SU-DHL-6 (cell line): ENCODE data around the gene EDARADD.
"Not testable (repeated sequence)": the region's sequence is repeated elsewhere in the genome, so short reads cannot be mapped to it uniquely, and the experiment has no call there.

Experiments used
- H2AFZ ChIP-seq: fragments of 200-600 bp; sonication (generic); 2 replicates; pipeline ENCODE4 v1.6.1; 2014; ENCODE audit warnings: low read depth, mild to moderate bottlenecking, moderate library complexity, mixed read lengths, antibody characterized with exemption, low read length; ENCODE audit not compliant: severe bottlenecking
- H3F3A ChIP-seq: fragments of 200-600 bp; shearing (Covaris generic); 2 replicates; pipeline ENCODE4 v1.6.0; 2016; ENCODE audit warnings: antibody characterized with exemption, mild to moderate bottlenecking; ENCODE audit not compliant: insufficient read depth
- H3K27ac ChIP-seq: fragments of 200-600 bp; sonication (generic); 2 replicates; pipeline ENCODE4 v1.5.1; 2016; ENCODE audit warnings: low read depth, mild to moderate bottlenecking, low read length, moderate library complexity, mixed read lengths
- H3K27me3 ChIP-seq: fragments of 200-600 bp; sonication (generic), shearing (Covaris generic); 2 replicates; pipeline ENCODE4 v1.6.0; 2014; ENCODE audit warnings: mild to moderate bottlenecking, low read length
- H3K36me3 ChIP-seq: fragments of 200-600 bp; sonication (generic); 2 replicates; pipeline ENCODE4 v1.6.1; 2014; ENCODE audit warnings: mild to moderate bottlenecking, low read length, mixed read lengths
- H3K4me2 ChIP-seq: fragments of 300-600, 200-600 bp; shearing (Covaris generic), sonication (generic); 2 replicates; pipeline ENCODE4 v1.6.0; 2014; ENCODE audit warnings: low read length, low read depth, mild to moderate bottlenecking; ENCODE audit not compliant: poor library complexity, severe bottlenecking
- H3K4me3 ChIP-seq: fragments of 200-600 bp; sonication (generic); 2 replicates; pipeline ENCODE4 v1.5.1; 2014; ENCODE audit warnings: antibody characterized with exemption, low read length, mild to moderate bottlenecking, mixed read lengths; ENCODE audit not compliant: insufficient read depth, poor library complexity, severe bottlenecking
- H3K79me2 ChIP-seq: fragments of 200-600 bp; sonication (generic); 2 replicates; pipeline ENCODE4 v1.6.1; 2014; ENCODE audit warnings: mild to moderate bottlenecking, low read length, moderate library complexity; ENCODE audit not compliant: insufficient read depth
- H3K9ac ChIP-seq: fragments of 200-600 bp; sonication (generic); 2 replicates; pipeline ENCODE4 v1.7.0; 2014; ENCODE audit warnings: mild to moderate bottlenecking, low read length
- H3K9me2 ChIP-seq: fragments of 200-600 bp; sonication (generic); replicated peaks from 2 replicates; pipeline ENCODE4 v1.6.1; 2014; ENCODE audit warnings: low read length; ENCODE audit not compliant: insufficient read depth
- H3K9me3 ChIP-seq: fragments of 200-600 bp; sonication (generic); 2 replicates; pipeline ENCODE4 v1.6.1; 2014; ENCODE audit warnings: low read length, mixed read lengths; ENCODE audit not compliant: insufficient read depth
- H4K20me1 ChIP-seq: fragments of 200-600 bp; sonication (generic); 2 replicates; pipeline ENCODE4 v1.6.1; 2014; ENCODE audit warnings: low read depth, mild to moderate bottlenecking, antibody characterized with exemption, low read length, moderate library complexity, mixed read lengths
- CTCF ChIP-seq: fragments of 200-600 bp; sonication (generic); IDR thresholded peaks from one replicate; pipeline ENCODE4 v1.5.1; 2017; ENCODE audit warnings: antibody characterized with exemption, mild to moderate bottlenecking, low read length, moderate library complexity; ENCODE audit not compliant: insufficient read depth, poor library complexity, severe bottlenecking
- EZH2phosphoT487 ChIP-seq: fragments of 200-600 bp; sonication (generic), shearing (Covaris generic); conservative IDR thresholded peaks from 2 replicates; pipeline ENCODE4 v1.6.1; 2018; ENCODE audit warnings: mild to moderate bottlenecking, antibody characterized with exemption, low read length, moderate library complexity, mixed read lengths

The EDARADD gene

GRCh38 chr1:236455243-236455642 is 61.2 kb downstream of the EDARADD start:
- H3K36me3 ChIP-seq, result no peaks in the 10 kb centered on the region

GRCh38 chr1:236457775-236458174 is 63.7 kb downstream of the EDARADD start:
- no peak overlapping the region for H3K4me2 ChIP-seq

More at GRCh38 chr1:236455243-236455642, 61.2 kb downstream of the EDARADD start:
- Histone ChIP-seq H3K79me2 (no peaks in the 10 kb centered on the region), H3K9ac (no peak overlapping the region), H3K4me3 (no peak overlapping the region), H3K9me3 (no peaks in the 10 kb centered on the region), H3F3A (no peaks in the 10 kb centered on the region), H3K27me3 (no peaks in the 10 kb centered on the region), H3K27ac (no peak overlapping the region), H3K4me2 (no peak overlapping the region), H3K9me2 (no peaks in the 10 kb centered on the region), H2AFZ (no peak overlapping the region), H4K20me1 (no peaks in the 10 kb centered on the region)
- TF ChIP-seq CTCF (no peak), EZH2phosphoT487 (no peak)

GRCh38 chr1:236458996-236459395 is 64.9 kb downstream of the EDARADD start:
- Histone ChIP-seq H3K79me2 (no peaks in the 10 kb centered on the region), H3K9me2 (no peaks in the 10 kb centered on the region), H3K4me2 (no peak overlapping the region), H4K20me1 (no peaks in the 10 kb centered on the region), H3K9ac (no peak overlapping the region), H3K9me3 (no peaks in the 10 kb centered on the region), H3K27me3 (0 out of 2 replicates have a peak, but pooled peaks cover 6% of the 10 kb centered on the region), H3K27ac (no peak overlapping the region), H3K4me3 (no peak overlapping the region), H3K36me3 (no peaks in the 10 kb centered on the region), H3F3A (no peaks in the 10 kb centered on the region), H2AFZ (no peak overlapping the region)
- TF ChIP-seq CTCF (no peak), EZH2phosphoT487 (no peak)

More at GRCh38 chr1:236457775-236458174, 63.7 kb downstream of the EDARADD start:
- no peak overlapping the region for H3K9ac ChIP-seq
- no peak overlapping the region for H3K27ac ChIP-seq
- H4K20me1 ChIP-seq, result no peaks in the 10 kb centered on the region
- no peak overlapping the region for H2AFZ ChIP-seq
- H3K9me3 ChIP-seq, result no peaks in the 10 kb centered on the region
- no peaks in the 10 kb centered on the region for H3K36me3 ChIP-seq
- no peak overlapping the region for H3K4me3 ChIP-seq
- TF ChIP-seq EZH2phosphoT487, result no peak
- TF ChIP-seq CTCF, result no peak
- H3K27me3 ChIP-seq, result 0 out of 2 replicates have a peak, but pooled peaks cover 6% of the 10 kb centered on the region
- H3K9me2 ChIP-seq, result no peaks in the 10 kb centered on the region
- no peaks in the 10 kb centered on the region for H3F3A ChIP-seq
- H3K79me2 ChIP-seq, result no peaks in the 10 kb centered on the region

GRCh38 chr1:236460103-236460502 is 66.0 kb downstream of the EDARADD start:
- Histone ChIP-seq H2AFZ (no peak overlapping the region), H3K9ac (no peak overlapping the region), H3K4me3 (no peak overlapping the region), H3K27ac (no peak overlapping the region), H3K36me3 (no peaks in the 10 kb centered on the region), H3K4me2 (no peak overlapping the region), H4K20me1 (no peaks in the 10 kb centered on the region), H3K9me2 (no peaks in the 10 kb centered on the region), H3K79me2 (no peaks in the 10 kb centered on the region), H3F3A (no peaks in the 10 kb centered on the region), H3K27me3 (0 out of 2 replicates have a peak, but pooled peaks cover 6% of the 10 kb centered on the region), H3K9me3 (no peaks in the 10 kb centered on the region)
- no peak for TF ChIP-seq EZH2phosphoT487
- no peak for TF ChIP-seq CTCF

GRCh38 chr1:236464197-236464596 is 70.1 kb downstream of the EDARADD start:
- not testable (repeated sequence) for H3F3A ChIP-seq, H3K4me3 ChIP-seq, H3K4me2 ChIP-seq, H3K9me2 ChIP-seq, H4K20me1 ChIP-seq, H3K36me3 ChIP-seq, H3K27ac ChIP-seq, H3K27me3 ChIP-seq, H3K9ac ChIP-seq, H2AFZ ChIP-seq, H3K9me3 ChIP-seq, H3K79me2 ChIP-seq
